Right atrium auricular region (tissue), 2 donors: ENCODE data around the gene TOE1. TPM values are rescaled to one million over a fixed set of nuclear protein-coding genes. Genes with fewer than 3 reads are reported as not detected.

Source experiments
- DNase-seq: peaks from one replicate; pipeline ENCODE4 v3.0.0-alpha.2; 2019; ENCODE audit warnings: low spot score
- H3K27ac ChIP-seq, 2 donors: fragments of 200-600 bp; sonication (generic); 1 replicate in 1 of 2; 2 replicates in 1 of 2; pipeline ENCODE4 v1.5.1; 2016 to 2019
- H3K27me3 ChIP-seq, 2 donors: fragments of 200-600 bp; sonication (generic); one replicate each; pipeline versions ENCODE4 v1.5.1 to v1.6.0; 2017 to 2019
- H3K36me3 ChIP-seq: fragments of 200-600 bp; sonication (generic); one replicate; pipeline ENCODE4 v1.5.1; 2016
- H3K4me1 ChIP-seq, 2 donors: fragments of 200-600 bp; sonication (generic); one replicate each; pipeline versions ENCODE4 v1.5.1 to v1.6.0; 2017 to 2019
- H3K4me3 ChIP-seq, 2 donors: fragments of 200-600 bp; sonication (generic); 1 replicate in 1 of 2; 2 replicates in 1 of 2; pipeline ENCODE4 v1.5.1; 2017 to 2019; ENCODE audit warnings: mild to moderate bottlenecking in 1 of 2, moderate library complexity in 1 of 2
- H3K9me3 ChIP-seq, 2 donors: fragments of 200-600 bp; sonication (generic); one replicate each; pipeline ENCODE4 v1.5.1; 2019
- total RNA-seq, 2 donors: library from RNA; depleted of rRNA; stranded (reverse); fragments of >200 nt; gene quantifications; one replicate each; pipeline ENCODE4 v1.1.0, GENCODE V29; 2016
- TF ChIP-seq, protein P1 (sequence below), 2 donors: fragments of 200-600 bp; sonication (generic); IDR thresholded peaks; one replicate each; pipeline ENCODE4 v1.5.1; 2019; ENCODE audit warnings: antibody characterized with exemption in 2 of 2

TOE1 gene
- total RNA-seq, 2 donors from 2014 or later = 5.4 to 6.8 TPM

DNA sequence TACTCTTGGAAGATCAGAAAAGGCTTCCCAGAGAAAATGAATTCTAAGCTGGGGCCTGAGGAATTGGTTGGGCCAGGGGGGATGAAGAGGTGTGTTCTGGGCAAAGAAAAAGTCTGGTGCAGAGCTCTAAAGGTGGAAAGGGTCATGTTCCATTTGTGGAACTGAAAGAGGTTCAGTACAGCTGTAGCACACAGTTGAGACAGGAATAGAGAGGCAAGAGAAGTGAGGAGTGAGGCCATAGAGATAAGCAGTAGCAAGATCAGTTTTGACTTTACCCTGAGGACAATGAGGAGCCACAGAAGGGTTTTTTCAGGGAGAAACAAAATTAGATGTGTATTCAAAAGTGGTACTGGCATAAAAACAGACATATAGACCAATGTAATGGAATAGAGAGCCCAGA, 30.6 kb downstream of the TOE1 start:
- Histone ChIP-seq H3K27me3 (no peaks in the 10 kb centered on the region), H3K36me3 (no peaks in the 10 kb centered on the region), H3K4me3 (no peak overlapping the region), H3K27ac (no peak overlapping the region), H3K4me1 (peaks cover 0 to 4% of the 10 kb centered on the region in 2 donors), H3K9me3 (no peaks in the 10 kb centered on the region)
- TF ChIP-seq, protein P1, sequence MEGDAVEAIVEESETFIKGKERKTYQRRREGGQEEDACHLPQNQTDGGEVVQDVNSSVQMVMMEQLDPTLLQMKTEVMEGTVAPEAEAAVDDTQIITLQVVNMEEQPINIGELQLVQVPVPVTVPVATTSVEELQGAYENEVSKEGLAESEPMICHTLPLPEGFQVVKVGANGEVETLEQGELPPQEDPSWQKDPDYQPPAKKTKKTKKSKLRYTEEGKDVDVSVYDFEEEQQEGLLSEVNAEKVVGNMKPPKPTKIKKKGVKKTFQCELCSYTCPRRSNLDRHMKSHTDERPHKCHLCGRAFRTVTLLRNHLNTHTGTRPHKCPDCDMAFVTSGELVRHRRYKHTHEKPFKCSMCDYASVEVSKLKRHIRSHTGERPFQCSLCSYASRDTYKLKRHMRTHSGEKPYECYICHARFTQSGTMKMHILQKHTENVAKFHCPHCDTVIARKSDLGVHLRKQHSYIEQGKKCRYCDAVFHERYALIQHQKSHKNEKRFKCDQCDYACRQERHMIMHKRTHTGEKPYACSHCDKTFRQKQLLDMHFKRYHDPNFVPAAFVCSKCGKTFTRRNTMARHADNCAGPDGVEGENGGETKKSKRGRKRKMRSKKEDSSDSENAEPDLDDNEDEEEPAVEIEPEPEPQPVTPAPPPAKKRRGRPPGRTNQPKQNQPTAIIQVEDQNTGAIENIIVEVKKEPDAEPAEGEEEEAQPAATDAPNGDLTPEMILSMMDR (IDR thresholded peaks at IDR 0.05) = no peak
- no peak for DNase-seq

- Histone ChIP-seq H3K4me1 (peaks cover 0 to 7% of the 10 kb centered on the region in 2 donors), H3K9me3 (no peaks in the 10 kb centered on the region), H3K36me3 (no peaks in the 10 kb centered on the region), H3K4me3 (no peak overlapping the region), H3K27ac (no peak overlapping the region), H3K27me3 (no peaks in the 10 kb centered on the region)
- no peak for DNase-seq
- TF ChIP-seq, protein P1 (IDR thresholded peaks at IDR 0.05) = no peak
Observed at GRCh38 chr1:45373573-45373972, 33.6 kb downstream of the TOE1 start.

DNA sequence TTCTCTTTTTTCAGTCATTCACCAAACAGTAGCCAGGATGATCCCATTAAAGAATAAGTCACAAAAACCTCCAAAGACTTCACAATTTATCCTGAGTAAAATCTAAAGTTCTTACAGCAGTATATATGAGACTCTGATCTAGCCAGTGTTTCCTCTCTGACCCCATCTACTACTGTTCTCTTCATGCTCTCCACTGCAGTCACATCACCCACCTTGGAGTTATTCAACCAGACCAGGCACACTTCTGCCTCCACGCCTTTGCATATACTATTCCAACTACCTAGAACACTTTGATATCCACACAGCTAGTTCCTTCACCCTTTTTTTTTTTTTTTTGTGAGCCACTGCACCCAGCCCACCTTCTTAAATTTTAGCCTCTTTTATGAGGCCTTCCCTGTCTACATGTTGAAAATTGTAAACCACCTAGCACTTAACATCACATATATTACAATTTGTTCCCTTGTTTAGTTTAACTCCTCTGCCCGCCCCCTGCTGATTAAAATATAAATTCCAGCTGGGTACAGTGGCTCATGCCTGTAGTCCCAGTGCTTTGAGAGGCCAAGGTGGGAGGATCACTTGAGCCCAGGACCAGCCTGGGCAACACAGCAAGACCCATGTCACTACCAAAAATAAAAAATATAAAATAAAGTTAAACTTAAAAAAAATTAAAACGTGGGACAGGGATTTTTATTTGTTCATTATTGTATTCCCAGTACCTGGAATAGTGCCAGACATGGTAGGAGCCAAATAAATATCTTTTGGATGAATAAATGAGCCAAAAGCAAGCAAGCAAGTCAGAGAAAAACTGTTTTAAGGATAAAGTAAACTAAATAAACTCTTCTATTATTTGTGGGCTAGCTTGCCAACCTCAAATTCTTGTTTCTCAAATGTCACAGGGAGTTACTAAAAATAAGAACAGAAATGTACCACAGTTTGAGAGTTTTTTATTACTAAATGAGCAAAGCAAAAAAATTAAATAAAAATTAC, 35.4 kb downstream of the TOE1 start:
- Histone ChIP-seq H3K36me3 (no peaks in the 10 kb centered on the region), H3K4me1 (peaks cover 0 to 7% of the 10 kb centered on the region in 2 donors), H3K9me3 (no peaks in the 10 kb centered on the region), H3K27me3 (no peaks in the 10 kb centered on the region), H3K27ac (no peak overlapping the region), H3K4me3 (no peak overlapping the region)
- TF ChIP-seq, protein P1 (IDR thresholded peaks at IDR 0.05) = no peak
- no peak for DNase-seq

DNA sequence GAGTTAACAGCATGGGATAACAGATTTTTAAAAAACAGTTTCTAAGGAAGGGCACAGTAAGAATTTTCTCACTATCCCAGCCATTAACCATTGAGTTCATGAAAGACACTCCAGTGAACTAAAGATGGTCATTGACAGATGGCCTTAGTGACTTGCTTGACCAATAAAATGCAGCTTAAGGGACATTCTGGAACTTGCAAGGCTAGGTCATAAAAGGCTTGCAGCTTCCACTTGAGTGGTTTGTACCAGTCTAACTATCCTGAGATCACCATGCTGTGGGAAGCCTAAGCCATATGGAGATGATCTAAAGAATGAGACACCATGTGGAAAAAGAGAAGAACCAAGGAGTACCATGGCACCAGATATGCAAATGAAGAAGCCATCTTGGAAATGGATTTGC, 38.2 kb downstream of the TOE1 start:
- Histone ChIP-seq H3K27ac (no peak overlapping the region), H3K4me1 (peaks cover 0 to 7% of the 10 kb centered on the region in 2 donors), H3K27me3 (no peaks in the 10 kb centered on the region), H3K36me3 (no peaks in the 10 kb centered on the region), H3K9me3 (no peaks in the 10 kb centered on the region), H3K4me3 (no peak overlapping the region)
- TF ChIP-seq, protein P1 (IDR thresholded peaks at IDR 0.05) = no peak
- DNase-seq = no peak

DNA sequence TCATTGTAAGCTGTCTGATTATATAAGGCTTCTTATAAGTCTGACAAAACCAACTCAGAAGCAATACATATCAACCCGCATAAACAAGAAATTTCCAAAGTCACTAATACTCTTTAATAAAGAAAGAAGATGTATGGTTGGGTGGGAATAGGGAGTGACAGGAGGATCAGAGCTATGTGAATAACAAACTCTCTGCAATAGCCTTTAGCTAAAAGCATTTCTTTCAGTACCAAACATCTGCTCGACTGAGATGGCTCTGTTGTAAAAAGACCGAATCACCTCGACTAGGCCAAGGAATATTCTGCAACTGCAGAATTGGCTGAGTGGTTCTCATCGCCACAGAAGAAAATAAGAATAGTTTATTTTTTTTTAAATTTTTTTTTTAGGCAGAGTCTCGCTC, 39.6 kb downstream of the TOE1 start:
- TF ChIP-seq, protein P1 (IDR thresholded peaks at IDR 0.05) = no peak
- Histone ChIP-seq H3K4me1 (peaks cover 0 to 7% of the 10 kb centered on the region in 2 donors), H3K27me3 (no peaks in the 10 kb centered on the region), H3K9me3 (no peaks in the 10 kb centered on the region), H3K36me3 (no peaks in the 10 kb centered on the region), H3K27ac (no peak overlapping the region), H3K4me3 (no peak overlapping the region)
- no peak for DNase-seq
